ENCODE data around the gene C22orf39.
A peak's percentile ranks its signal among the peaks of the same experiment; 100 is the strongest.

C22orf39 gene, protein sequence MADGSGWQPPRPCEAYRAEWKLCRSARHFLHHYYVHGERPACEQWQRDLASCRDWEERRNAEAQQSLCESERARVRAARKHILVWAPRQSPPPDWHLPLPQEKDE

DNA sequence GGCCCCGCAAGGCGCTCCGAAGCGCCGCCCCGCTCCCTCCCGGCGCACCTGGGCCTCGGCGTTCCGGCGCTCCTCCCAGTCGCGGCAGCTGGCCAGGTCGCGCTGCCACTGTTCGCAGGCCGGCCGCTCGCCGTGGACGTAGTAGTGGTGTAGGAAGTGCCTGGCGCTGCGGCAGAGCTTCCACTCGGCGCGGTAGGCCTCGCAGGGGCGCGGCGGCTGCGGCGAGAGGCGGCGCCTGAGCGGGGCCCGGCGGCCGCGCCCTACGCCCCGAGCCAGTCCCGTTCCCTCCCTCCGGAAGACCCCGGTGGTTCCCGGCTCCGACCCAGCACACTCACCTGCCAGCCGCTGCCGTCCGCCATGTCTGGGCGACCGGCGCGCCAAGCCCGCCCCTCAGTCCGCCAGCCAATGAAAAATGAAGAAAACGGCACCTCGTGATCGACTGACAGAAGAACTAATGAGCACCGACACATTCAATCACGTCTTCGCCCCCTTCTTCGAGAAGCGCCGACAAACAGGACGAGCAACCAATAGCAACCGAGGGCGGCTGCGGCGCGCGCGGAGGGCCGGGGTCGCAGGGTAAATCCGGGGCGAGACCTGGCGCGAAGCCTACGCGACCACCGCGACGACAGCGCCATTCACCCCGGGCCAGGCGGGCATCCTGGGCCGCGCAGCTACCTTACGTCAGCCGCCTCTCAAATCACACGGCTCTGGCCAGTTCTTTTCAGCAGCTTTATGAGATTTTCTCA is at the start of gene C22orf39:
TSS of gene C22orf39 (minus strand) at position 382 of the 746 bp plus-strand sequence. CDS start at position 359, 23 bp downstream.
- H3K4me3 Mint-ChIP-seq: peak within 1 kb of the TSS; percentile 95 to 98
- ATAC-seq: peak; percentile 86
- H3K27ac Mint-ChIP-seq: peak within 1 kb of the TSS; percentile 96 to 97
- no peaks in the 10 kb centered on the region for H3K27me3 Mint-ChIP-seq
- H3K9me3 Mint-ChIP-seq: no peaks in the 10 kb centered on the region
- peak; percentile 87 to 91 for DNase-seq
- peaks cover 63% of the 10 kb centered on the region for H3K4me1 Mint-ChIP-seq

DNA sequence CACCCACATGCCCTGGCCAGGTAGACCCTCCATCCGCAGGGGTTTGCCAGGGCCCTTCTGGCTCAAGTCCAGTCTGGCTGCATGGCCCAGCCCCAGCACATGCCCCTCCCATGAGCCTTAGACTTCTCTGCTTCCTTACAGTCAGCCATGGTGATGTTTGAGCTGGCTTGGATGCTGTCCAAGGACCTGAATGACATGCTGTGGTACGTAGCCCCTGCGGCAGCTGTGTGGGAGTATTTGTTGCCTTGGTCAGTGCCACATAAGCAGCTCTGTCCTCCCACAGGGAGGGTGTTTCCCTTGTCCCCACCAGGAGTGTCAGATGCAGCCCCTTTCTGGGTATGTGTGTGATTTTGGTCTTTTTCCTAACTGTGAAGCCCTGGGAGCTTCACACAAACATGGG is 49.7 kb upstream of the C22orf39 start:
- ATAC-seq: no peak
- Mint-ChIP-seq H3K27ac (peak overlapping the region; percentile 34 to 40), H3K9me3 (no peaks in the 10 kb centered on the region), H3K4me1 (peaks cover 10% of the 10 kb centered on the region), H3K4me3 (no peak overlapping the region), H3K27me3 (no peaks in the 10 kb centered on the region)
- DNase-seq: no peak

- H3K4me1 Mint-ChIP-seq: peaks cover 15% of the 10 kb centered on the region
- no peaks in the 10 kb centered on the region for H3K9me3 Mint-ChIP-seq
- H3K4me3 Mint-ChIP-seq: no peak overlapping the region
- no peaks in the 10 kb centered on the region for H3K27me3 Mint-ChIP-seq
- ATAC-seq (no peak), DNase-seq (no peak)
- H3K27ac Mint-ChIP-seq: no peak overlapping the region
These were observed 48.8 kb upstream of the C22orf39 start for GRCh38 chr22:19496324-19496630.

DNA sequence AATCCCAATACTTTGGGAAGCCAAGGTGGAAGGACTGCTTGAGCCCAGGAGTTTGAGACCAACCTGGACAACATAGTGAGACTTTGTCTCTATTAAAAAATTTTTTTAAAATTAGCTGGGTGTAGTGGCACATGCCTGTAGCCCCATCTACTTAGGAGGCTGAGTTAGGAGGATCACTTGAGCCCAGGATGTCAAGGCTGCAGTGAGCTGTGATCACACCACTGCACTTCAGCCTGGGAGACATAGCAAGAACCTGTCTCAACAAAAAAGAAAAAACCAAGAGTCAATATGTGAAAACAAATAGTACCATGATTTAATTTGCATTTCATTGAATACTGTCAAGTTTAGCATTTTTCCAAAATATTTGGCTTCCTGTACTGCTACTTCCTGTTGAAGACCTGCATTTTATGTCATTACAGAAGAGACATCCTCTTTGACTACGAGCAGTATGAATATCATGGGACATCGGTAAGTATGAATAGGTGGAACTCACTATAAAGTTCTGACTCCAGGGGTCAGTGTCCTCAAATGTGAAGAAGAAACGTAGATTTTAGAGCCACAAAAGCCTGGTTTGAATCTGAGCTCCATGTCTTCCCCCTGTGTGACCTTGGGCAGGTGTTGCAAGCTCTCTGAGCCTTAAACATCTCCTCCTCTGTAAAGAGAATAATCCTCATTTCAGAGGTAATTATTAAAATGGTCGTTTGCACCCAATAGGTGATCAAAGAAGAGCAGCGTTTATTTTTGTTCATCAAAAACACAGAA is 48.2 kb upstream of the C22orf39 start:
- no peak for DNase-seq
- Mint-ChIP-seq H3K9me3 (no peaks in the 10 kb centered on the region), H3K4me3 (no peak overlapping the region), H3K27ac (peak overlapping the region in 1 of 2 donors; percentile 40), H3K27me3 (no peaks in the 10 kb centered on the region), H3K4me1 (peaks cover 15% of the 10 kb centered on the region)
- no peak for ATAC-seq

DNA sequence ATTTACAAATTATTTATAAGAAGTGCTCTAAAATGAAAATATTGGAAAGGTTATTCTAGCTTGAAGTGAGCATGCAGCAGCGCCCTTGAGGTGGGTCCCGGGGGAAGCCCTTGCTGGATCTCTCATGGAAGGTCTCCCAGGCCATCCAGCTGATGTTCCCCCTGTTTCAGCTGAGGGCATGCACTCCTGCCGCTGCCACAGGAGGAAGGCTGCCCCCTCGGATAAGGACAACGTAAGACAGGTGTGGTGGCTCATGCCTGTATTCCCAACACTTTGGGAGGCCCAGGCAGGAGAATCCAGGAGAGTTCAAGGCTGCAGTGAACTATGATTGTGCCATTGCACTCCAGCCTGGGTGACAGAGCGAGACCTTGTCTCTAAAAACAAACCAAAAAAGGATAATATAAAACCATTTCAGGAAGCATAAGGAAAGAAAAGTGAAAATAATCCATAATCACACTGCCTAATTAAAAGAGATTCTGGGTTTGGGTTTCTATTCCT is 47.2 kb upstream of the C22orf39 start:
- DNase-seq: no peak
- no peaks in the 10 kb centered on the region for H3K27me3 Mint-ChIP-seq
- H3K4me1 Mint-ChIP-seq: peaks cover 15% of the 10 kb centered on the region
- H3K4me3 Mint-ChIP-seq: no peak overlapping the region
- H3K9me3 Mint-ChIP-seq: no peaks in the 10 kb centered on the region
- H3K27ac Mint-ChIP-seq: no peak overlapping the region
- ATAC-seq: no peak

- no peaks in the 10 kb centered on the region for H3K9me3 Mint-ChIP-seq
- H3K27ac Mint-ChIP-seq: peak overlapping the region in 1 of 2 donors; percentile 19
- H3K27me3 Mint-ChIP-seq: no peaks in the 10 kb centered on the region
- no peak for DNase-seq
- ATAC-seq: no peak
- H3K4me1 Mint-ChIP-seq: peaks cover 15% of the 10 kb centered on the region
- no peak overlapping the region for H3K4me3 Mint-ChIP-seq
These were observed 46.6 kb upstream of the C22orf39 start for GRCh38 chr22:19494001-19494560.

DNA sequence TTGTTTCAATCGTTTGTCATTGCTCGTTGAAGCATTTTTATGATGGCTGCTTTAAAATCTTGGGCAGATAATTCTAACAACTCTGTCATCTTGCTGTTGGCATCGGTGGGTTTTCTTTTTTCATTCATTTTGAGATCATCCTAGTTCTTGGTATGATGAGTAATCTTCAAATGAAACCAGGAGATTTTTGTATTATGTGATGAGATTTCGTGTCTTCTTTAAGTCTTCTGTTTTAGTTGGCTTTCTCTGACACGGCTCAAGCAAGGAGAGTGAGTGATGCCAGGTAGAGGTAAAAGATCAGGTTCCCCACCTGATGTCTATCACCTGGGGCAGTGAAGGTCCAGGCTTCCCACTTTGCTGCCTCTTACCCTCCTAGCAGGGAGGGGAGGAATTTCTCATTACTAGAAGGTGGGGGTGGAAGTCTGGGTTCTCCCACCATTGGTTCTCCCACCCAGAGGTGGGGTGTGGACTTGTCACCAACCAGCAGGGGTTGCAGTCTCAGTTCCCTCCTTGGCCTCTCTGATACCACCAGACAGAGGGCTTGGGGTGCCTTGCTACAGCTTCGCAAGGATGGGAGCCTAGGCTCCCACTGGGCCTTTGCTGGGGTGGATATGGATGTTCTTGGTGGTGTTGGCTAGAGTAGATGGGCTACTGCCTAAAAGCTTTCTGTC is 45.1 kb upstream of the C22orf39 start:
- H3K27ac Mint-ChIP-seq: no peak overlapping the region
- H3K9me3 Mint-ChIP-seq: no peaks in the 10 kb centered on the region
- ATAC-seq (no peak), DNase-seq (no peak)
- H3K4me3 Mint-ChIP-seq: no peak overlapping the region
- peaks cover 15% of the 10 kb centered on the region for H3K4me1 Mint-ChIP-seq
- no peaks in the 10 kb centered on the region for H3K27me3 Mint-ChIP-seq

DNA sequence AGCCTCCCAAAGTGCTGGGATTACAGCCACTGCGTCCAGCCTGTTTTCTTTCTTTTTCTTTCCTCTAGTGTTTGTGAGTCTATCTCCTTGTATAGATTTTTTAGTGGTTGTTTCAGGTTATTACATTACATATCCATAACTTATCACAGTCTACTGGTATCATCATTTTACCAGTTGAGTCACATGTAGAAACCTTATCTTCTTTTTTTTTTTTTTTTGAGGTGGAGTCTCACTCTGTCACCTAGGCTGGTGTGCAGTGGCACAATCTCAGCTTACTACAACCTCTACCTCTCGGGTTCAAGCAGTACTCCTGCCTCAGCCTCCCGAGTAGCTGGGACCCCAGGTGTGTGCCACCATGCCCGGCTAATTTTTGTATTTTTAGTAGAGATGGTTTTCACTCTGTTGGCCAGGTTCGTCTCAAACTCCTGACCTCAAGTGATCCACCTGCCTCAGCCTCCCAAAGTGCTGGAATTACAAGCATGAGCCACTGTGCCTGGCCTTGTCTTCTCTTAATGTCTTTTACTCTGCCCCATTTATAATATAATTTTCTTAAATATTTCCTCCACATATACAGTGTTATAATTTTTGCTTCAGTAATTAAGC is 43.2 kb upstream of the C22orf39 start:
- DNase-seq: no peak
- Mint-ChIP-seq H3K9me3 (no peaks in the 10 kb centered on the region), H3K4me3 (no peak overlapping the region), H3K4me1 (peaks cover 15% of the 10 kb centered on the region), H3K27ac (no peak overlapping the region), H3K27me3 (no peaks in the 10 kb centered on the region)
- no peak for ATAC-seq

- no peak for ATAC-seq
- H3K27me3 Mint-ChIP-seq: no peaks in the 10 kb centered on the region
- H3K4me3 Mint-ChIP-seq: no peak overlapping the region
- no peak for DNase-seq
- peaks cover 20% of the 10 kb centered on the region for H3K4me1 Mint-ChIP-seq
- no peak overlapping the region for H3K27ac Mint-ChIP-seq
- no peaks in the 10 kb centered on the region for H3K9me3 Mint-ChIP-seq
These were observed 41.7 kb upstream of the C22orf39 start for GRCh38 chr22:19488884-19489843.

DNA sequence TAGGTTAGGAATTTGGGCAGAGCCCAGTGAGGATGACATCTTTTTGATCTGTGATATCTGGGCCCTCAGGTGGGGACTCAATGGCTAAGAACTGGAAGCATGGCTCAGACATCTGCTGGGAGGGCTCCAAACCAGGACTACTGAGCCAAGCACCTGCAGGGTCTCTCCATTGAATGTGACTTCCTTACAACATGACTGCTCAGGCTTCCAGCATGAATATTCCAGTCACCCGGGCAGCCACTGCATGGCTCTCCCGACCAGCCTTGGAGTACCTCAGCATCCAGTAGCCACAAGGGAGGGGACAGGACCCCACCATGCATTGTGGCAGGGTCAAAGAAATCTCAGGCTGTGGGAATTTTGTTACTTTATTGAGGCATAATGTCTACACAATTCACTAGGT is 40.8 kb upstream of the C22orf39 start:
- Mint-ChIP-seq H3K9me3 (no peaks in the 10 kb centered on the region), H3K4me1 (peaks cover 24% of the 10 kb centered on the region), H3K27ac (no peak overlapping the region), H3K4me3 (no peak overlapping the region), H3K27me3 (no peaks in the 10 kb centered on the region)
- no peak for DNase-seq
- ATAC-seq: no peak

DNA sequence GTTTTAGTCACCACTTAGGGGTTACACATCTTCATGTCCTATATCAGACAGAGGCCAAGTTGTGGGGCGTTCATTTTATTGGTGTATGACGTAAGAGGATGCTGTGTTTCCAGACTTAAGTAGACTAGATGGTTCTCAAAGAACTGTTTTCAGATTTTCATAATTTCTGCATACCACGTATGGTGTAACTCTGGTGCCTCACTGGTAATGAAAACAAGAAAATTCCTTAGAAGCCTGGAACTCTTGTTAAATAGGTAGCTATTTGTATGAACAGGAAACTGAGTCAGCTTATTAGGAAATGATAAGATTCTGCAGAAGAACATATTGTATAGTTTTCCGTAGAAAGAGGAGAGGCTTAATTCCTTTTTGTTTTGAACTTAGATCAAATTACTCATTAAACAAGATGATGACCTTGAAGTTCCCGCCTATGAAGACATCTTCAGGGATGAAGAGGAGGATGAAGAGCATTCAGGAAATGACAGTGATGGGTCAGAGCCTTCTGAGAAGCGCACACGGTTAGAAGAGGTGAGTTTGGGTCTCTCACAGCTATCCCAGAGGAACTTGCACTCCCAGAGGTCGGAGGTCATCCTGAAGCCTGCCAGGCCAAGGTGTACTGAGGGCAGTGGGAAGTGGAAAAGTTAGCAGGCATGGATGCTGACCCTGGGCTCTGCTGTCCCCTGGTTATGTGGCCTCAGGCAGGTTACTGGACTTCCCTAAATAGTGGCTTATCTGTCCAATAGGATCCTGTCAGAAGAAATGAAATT is 36.2 kb upstream of the C22orf39 start:
- DNase-seq (no peak), ATAC-seq (no peak)
- Mint-ChIP-seq H3K4me1 (peaks cover 25% of the 10 kb centered on the region), H3K9me3 (no peaks in the 10 kb centered on the region), H3K27ac (peak overlapping the region in 1 of 2 donors; percentile 5), H3K27me3 (no peaks in the 10 kb centered on the region), H3K4me3 (no peak overlapping the region)

DNA sequence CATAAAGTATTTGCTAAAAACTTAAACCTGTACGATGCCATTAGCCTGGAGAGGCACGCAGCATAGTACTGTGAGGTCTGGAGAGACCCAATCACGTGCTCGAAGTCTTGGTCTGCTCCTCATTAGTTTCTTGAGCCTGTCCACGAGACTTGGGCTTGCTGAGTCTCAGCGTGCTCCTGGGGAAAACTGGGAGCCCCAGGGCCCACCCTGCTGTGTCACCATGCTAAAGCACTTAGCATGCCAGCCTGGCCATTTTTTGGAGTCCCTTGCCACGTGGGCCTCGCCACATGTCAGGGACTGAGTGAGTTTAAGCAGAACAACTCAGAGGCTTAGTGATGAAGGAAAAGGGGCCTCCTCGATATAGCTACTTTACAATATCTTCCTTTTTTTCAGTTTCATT is 34.8 kb upstream of the C22orf39 start:
- DNase-seq: no peak
- H3K4me3 Mint-ChIP-seq: no peak overlapping the region
- no peak overlapping the region for H3K27ac Mint-ChIP-seq
- peaks cover 35% of the 10 kb centered on the region for H3K4me1 Mint-ChIP-seq
- no peaks in the 10 kb centered on the region for H3K27me3 Mint-ChIP-seq
- H3K9me3 Mint-ChIP-seq: no peaks in the 10 kb centered on the region
- no peak for ATAC-seq

- DNase-seq (no peak), ATAC-seq (no peak)
- Mint-ChIP-seq H3K27ac (peak overlapping the region in 1 of 2 donors; percentile 34), H3K9me3 (no peaks in the 10 kb centered on the region), H3K27me3 (no peaks in the 10 kb centered on the region), H3K4me3 (peak overlapping the region; percentile 98 to 99), H3K4me1 (peaks cover 44% of the 10 kb centered on the region)
These were observed 33.3 kb upstream of the C22orf39 start for GRCh38 chr22:19480789-19481188.

- peaks cover 47% of the 10 kb centered on the region for H3K4me1 Mint-ChIP-seq
- no peak for DNase-seq
- H3K27me3 Mint-ChIP-seq: no peaks in the 10 kb centered on the region
- ATAC-seq: peak; percentile 10
- H3K4me3 Mint-ChIP-seq: peak overlapping the region; percentile 98 to 99
- no peaks in the 10 kb centered on the region for H3K9me3 Mint-ChIP-seq
- peak overlapping the region; percentile 91 to 100 for H3K27ac Mint-ChIP-seq
These were observed 32.7 kb upstream of the C22orf39 start for GRCh38 chr22:19480173-19480568.

All from stimulated activated naive CD8-positive, alpha-beta T cell treated with anti-CD3 and anti-CD28 coated beads, Interleukin-15, amount 100 ng/mL, for 72 hours (primary cell).